ENCODE measurements around the gene ORC6. TPM values are rescaled to one million over a fixed set of nuclear protein-coding genes. Genes with fewer than 3 reads are reported as not detected.

ORC6 gene, protein sequence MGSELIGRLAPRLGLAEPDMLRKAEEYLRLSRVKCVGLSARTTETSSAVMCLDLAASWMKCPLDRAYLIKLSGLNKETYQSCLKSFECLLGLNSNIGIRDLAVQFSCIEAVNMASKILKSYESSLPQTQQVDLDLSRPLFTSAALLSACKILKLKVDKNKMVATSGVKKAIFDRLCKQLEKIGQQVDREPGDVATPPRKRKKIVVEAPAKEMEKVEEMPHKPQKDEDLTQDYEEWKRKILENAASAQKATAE
- 0.78 TPM for total RNA-seq
- long read RNA-seq = 0 reads

DNA sequence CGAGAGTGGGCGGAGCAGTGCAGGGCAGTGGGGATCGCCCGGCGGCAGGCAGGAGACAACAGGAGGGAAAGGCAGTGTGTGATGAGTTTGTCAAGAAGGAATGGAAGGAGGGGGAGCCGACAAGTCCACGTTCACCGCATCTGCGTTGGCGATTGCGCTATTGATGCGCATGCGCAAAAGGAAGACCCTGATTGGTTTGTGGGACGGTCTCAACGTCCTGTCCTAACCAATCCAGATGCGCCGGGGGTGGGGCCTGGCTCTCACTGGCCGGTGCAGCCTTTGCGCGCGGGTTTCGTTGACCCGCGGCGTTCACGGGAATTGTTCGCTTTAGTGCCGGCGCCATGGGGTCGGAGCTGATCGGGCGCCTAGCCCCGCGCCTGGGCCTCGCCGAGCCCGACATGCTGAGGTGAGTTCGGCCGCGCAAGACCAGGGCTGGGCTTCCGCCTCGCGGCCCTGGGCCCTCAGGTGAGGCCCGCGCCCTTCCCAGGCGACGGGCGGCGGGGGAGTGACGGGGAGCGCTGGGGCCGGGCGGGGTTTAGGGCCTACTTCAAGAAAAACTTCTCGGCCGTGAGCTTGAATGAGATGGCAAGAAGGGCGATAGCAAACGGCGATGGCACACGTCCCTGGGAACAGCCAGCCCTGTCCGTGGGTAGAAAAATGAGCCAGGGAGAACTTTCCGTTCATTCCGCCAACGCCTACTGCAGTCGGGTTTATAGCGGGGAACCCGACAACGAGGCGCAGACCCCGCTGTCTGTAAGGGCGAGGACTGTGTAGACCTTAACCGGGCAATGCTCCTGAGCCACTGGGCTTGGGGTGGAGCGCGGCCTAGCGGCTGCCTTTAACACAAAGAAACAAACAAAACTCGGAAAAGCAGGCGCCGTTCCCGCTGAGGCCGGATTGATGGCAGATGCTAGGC, at the start of gene ORC6:
TSS of gene ORC6 (plus strand) at position 295 of the 916 bp plus-strand sequence. CDS start at position 342, 47 bp downstream.
- Histone ChIP-seq H3K27ac (peak within 1 kb of the TSS; percentile 91), H3K4me1 (peaks cover 32% of the 10 kb centered on the region), H3K27me3 (no peaks in the 10 kb centered on the region), H3K4me3 (peak within 1 kb of the TSS; percentile 89), H3K9me3 (no peaks in the 10 kb centered on the region), H3K36me3 (no peaks in the 10 kb centered on the region)
- DNase-seq (peak; percentile 99), ATAC-seq (peak; percentile 91)
- TF ChIP-seq, protein P1, sequence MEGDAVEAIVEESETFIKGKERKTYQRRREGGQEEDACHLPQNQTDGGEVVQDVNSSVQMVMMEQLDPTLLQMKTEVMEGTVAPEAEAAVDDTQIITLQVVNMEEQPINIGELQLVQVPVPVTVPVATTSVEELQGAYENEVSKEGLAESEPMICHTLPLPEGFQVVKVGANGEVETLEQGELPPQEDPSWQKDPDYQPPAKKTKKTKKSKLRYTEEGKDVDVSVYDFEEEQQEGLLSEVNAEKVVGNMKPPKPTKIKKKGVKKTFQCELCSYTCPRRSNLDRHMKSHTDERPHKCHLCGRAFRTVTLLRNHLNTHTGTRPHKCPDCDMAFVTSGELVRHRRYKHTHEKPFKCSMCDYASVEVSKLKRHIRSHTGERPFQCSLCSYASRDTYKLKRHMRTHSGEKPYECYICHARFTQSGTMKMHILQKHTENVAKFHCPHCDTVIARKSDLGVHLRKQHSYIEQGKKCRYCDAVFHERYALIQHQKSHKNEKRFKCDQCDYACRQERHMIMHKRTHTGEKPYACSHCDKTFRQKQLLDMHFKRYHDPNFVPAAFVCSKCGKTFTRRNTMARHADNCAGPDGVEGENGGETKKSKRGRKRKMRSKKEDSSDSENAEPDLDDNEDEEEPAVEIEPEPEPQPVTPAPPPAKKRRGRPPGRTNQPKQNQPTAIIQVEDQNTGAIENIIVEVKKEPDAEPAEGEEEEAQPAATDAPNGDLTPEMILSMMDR (IDR thresholded peaks at IDR 0.05) = peak; percentile 29
- intact Hi-C loops (cut with DNase I) = no loop called here

DNA sequence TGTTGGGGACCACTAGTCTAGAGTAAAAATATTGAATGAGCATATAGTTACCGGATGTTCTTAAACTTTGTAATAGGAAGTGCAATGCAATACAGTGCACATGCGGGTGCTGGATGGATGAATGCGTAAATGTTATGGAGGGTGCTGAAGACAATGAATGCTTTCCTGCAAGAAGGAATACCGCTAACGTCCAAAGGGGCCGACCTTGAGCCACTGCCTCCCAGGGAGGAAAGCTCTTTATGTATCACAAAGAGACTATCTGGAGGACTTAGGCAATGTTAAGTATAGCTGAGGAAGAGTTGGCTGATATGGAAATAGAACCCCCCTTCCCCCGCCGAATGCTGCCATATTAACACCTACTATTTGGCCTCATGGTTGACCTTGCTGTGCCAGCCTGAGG, 40.8 kb upstream of the ORC6 start:
- no peaks in the 10 kb centered on the region for H3K36me3 ChIP-seq
- H3K9me3 ChIP-seq = no peaks in the 10 kb centered on the region
- ATAC-seq (no peak), DNase-seq (no peak)
- H3K4me3 ChIP-seq = no peak overlapping the region
- TF ChIP-seq, protein P1 (IDR thresholded peaks at IDR 0.05) = no peak
- H3K4me1 ChIP-seq = no peaks in the 10 kb centered on the region
- H3K27ac ChIP-seq = no peak overlapping the region
- intact Hi-C loops (cut with DNase I) = no loop called here
- H3K27me3 ChIP-seq = no peaks in the 10 kb centered on the region

DNA sequence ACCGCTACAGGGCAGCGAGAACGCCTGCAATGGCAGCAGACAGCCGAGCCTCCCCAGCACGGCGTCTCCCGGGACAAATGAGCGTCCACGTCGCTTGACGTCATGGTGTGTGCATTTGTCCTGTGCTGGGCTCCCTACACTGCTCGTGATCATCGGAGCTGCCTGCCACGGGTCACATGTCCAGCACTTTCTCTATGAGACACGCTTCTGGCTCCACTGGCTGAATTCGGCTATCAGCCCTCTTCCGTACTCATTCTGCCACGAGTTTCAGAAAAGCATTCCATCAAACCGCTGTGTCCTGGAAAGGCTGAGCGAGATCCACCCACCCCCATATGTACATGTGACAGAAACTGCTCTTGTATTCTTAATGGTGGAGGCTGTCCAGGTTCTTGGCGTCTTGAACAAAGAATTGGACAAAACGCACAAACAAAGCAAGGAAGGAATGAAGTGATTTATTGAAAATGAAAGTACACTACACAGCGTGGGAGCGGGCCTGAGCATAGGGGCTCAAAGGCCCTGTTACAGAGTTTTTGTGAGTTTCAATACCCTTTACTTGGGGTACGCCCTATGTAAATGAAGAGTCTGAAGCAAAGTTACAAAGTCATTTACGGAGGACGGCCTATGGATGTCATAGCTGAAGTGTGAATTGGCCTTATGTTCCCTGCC, 39.7 kb upstream of the ORC6 start:
- Histone ChIP-seq H3K4me3 (peak overlapping the region; percentile 16), H3K9me3 (no peaks in the 10 kb centered on the region), H3K27me3 (no peaks in the 10 kb centered on the region), H3K27ac (peak overlapping the region; percentile 47), H3K36me3 (no peaks in the 10 kb centered on the region), H3K4me1 (no peaks in the 10 kb centered on the region)
- ATAC-seq = peak; percentile 34
- intact Hi-C loops (cut with DNase I) = no loop called here
- no peak for DNase-seq
- TF ChIP-seq, protein P1 (IDR thresholded peaks at IDR 0.05) = no peak

DNA sequence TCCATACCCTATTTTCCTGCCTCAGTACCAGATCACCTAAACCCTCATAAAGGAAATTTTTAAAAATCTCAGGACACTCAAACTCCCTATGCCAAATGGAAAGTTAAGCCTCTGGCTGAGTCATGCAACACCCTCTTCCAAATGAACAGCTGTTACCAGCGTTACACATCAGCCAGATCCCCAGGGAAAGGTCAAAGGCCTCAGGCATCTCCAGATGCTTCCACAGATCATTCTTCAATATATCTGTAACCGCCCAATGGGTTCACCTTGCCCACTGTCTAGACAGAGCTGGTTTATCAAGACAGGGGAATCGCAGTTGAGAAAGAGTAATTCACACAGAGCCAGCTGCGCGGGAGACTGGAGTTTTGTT, 39.2 kb upstream of the ORC6 start:
- peak overlapping the region; percentile 16 for H3K4me3 ChIP-seq
- no peak for ATAC-seq
- DNase-seq = no peak

DNA sequence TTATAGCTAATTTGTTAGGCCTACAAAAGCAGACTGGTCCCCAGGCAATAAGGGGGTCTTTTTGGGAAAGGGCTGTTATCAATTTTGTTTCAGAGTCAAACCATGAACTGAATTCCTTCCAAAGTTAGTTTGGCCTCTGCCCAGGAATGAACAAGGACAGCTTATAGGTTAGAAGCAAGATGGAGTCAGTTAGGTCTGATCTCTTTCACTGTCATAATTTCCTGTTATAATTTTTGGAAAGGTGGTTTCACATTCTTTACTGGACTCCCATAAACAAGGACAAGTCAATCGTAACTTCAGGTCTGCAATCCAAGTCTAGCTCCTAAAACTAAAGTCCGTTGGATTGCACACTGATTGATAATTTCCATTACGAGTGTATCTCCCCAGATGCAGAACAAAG, 38.2 kb upstream of the ORC6 start:
- Histone ChIP-seq H3K4me3 (no peak overlapping the region), H3K9me3 (no peaks in the 10 kb centered on the region), H3K36me3 (no peaks in the 10 kb centered on the region), H3K27me3 (no peaks in the 10 kb centered on the region), H3K27ac (no peak overlapping the region), H3K4me1 (no peaks in the 10 kb centered on the region)
- no peak for ATAC-seq
- TF ChIP-seq, protein P1 (IDR thresholded peaks at IDR 0.05) = no peak
- intact Hi-C loops (cut with DNase I) = no loop called here
- DNase-seq = no peak

More for the DNA sequence above, 39.2 kb upstream of the ORC6 start:
- Histone ChIP-seq H3K9me3 (no peaks in the 10 kb centered on the region), H3K27ac (peak overlapping the region; percentile 47), H3K27me3 (no peaks in the 10 kb centered on the region), H3K36me3 (no peaks in the 10 kb centered on the region), H3K4me1 (no peaks in the 10 kb centered on the region)
- TF ChIP-seq, protein P1 (IDR thresholded peaks at IDR 0.05) = no peak
- intact Hi-C loops (cut with DNase I) = no loop called here

All from upper lobe of right lung (tissue), 1 donor.